ENCODE results near the gene AMDHD2. TPM values are rescaled to one million over a fixed set of nuclear protein-coding genes. Genes with fewer than 3 reads are reported as not detected.

AMDHD2 gene
- total RNA-seq, 4 donors from 2014 or later: 20.0 to 33.2 (median 26.4) TPM

DNA sequence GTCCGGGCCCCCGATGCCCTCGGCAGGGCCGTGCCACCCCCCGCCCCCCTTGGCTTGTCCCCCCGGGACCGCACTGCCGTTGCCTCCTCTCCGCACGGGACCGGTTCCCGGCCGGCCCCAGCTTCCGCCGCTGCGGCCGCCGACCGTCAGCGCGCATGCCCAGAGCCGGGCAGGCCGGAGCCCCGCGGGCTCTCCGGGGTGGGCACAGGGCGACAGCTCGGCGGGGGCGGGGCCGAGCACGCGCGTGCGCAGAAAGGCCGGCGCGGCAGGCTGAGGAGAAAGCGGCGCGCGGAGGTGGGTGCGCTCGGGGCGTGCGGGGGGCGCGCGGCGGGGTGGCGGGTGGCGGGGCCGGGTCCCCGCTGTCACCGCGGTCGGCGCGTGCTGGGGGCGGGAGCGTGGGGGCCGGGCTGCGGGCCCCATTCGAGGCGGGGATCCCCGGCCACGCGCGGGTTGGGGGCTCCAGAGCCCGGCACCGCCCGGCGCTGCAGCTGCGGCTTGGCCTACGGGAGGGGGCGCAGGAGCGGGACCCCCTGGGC lies 45.2 kb upstream of the AMDHD2 start, which contains the start of gene TBC1D24:
Gene TBC1D24, plus strand, starts transcription at position 251 of the 536 bp plus-strand sequence. CDS start 21,022 bp downstream, outside the sequence.
- WGBS: under 1% methylated on average over 17 of the region's 77 CpGs
- TF ChIP-seq, protein P1, sequence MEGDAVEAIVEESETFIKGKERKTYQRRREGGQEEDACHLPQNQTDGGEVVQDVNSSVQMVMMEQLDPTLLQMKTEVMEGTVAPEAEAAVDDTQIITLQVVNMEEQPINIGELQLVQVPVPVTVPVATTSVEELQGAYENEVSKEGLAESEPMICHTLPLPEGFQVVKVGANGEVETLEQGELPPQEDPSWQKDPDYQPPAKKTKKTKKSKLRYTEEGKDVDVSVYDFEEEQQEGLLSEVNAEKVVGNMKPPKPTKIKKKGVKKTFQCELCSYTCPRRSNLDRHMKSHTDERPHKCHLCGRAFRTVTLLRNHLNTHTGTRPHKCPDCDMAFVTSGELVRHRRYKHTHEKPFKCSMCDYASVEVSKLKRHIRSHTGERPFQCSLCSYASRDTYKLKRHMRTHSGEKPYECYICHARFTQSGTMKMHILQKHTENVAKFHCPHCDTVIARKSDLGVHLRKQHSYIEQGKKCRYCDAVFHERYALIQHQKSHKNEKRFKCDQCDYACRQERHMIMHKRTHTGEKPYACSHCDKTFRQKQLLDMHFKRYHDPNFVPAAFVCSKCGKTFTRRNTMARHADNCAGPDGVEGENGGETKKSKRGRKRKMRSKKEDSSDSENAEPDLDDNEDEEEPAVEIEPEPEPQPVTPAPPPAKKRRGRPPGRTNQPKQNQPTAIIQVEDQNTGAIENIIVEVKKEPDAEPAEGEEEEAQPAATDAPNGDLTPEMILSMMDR (IDR thresholded peaks at IDR 0.05): peak in 1 of 3 experiments; percentile 31
- peak; percentile 57 for TF ChIP-seq POLR2A (IDR thresholded peaks at IDR 0.05; ENCODE audit: low read depth)
- TF ChIP-seq EP300 (IDR thresholded peaks at IDR 0.05): no peak
- TF ChIP-seq POLR2AphosphoS5 (IDR thresholded peaks at IDR 0.05): peak; percentile 74 to 84
- Histone ChIP-seq H3K36me3 (peaks cover 0 to 4% (median 0%) of the 10 kb centered on the region in 4 donors), H3K9me3 (no peaks in the 10 kb centered on the region), H3K4me3 (peak within 1 kb of the TSS; percentile 78 to 85 (median 82)), H3K27ac (replicated peaks in 1 of 4) (peak within 1 kb of the TSS; percentile 85 to 91 (median 88)), H3K4me1 (peaks cover 32 to 63% (median 47%) of the 10 kb centered on the region in 4 donors), H3K27me3 (peaks cover 7 to 37% (median 22%) of the 10 kb centered on the region in 4 donors)
- intact Hi-C loops (cut with DNase I): loop anchor here (2.0 kb wide), 1 partner anchor 130 kb away; no protein-coding TSS in a partner anchor
- DNase-seq (ENCODE audit: extremely low spot score): no peak

- Histone ChIP-seq H3K36me3 (peaks cover 0 to 4% (median 0%) of the 10 kb centered on the region in 4 donors), H3K9me3 (no peaks in the 10 kb centered on the region), H3K4me3 (peak overlapping the region; percentile 78 to 85 (median 82)), H3K27me3 (peaks cover 7 to 30% (median 17%) of the 10 kb centered on the region in 4 donors), H3K27ac (replicated peaks in 1 of 4) (peak overlapping the region in 2 of 4 donors; percentile 87 to 91), H3K4me1 (peaks cover 32 to 55% (median 45%) of the 10 kb centered on the region in 4 donors)
- WGBS: 22% methylated on average over 26 of the region's 55 CpGs
- no peak for DNase-seq (ENCODE audit: extremely low spot score)
- TF ChIP-seq EP300 (IDR thresholded peaks at IDR 0.05): no peak
- intact Hi-C loops (cut with DNase I): loop anchor here (2.0 kb wide), 1 partner anchor 131 kb away; no protein-coding TSS in a partner anchor
These were observed 44.5 kb upstream of the AMDHD2 start for GRCh38 chr16:2475413-2476344.

- no peak overlapping the region for H3K4me3 ChIP-seq
- H3K27me3 ChIP-seq: peaks cover 4 to 23% (median 11%) of the 10 kb centered on the region in 4 donors
- H3K4me1 ChIP-seq: peaks cover 26 to 49% (median 38%) of the 10 kb centered on the region in 4 donors
- H3K9me3 ChIP-seq: no peaks in the 10 kb centered on the region
- intact Hi-C loops (cut with DNase I): no loop called here
- H3K36me3 ChIP-seq: peaks cover 0 to 4% (median 0%) of the 10 kb centered on the region in 4 donors
- no peak for DNase-seq (ENCODE audit: extremely low spot score)
- 92% methylated on average over 9 of the region's 9 CpGs for WGBS
- TF ChIP-seq POLR2A (IDR thresholded peaks at IDR 0.05; ENCODE audit: low read depth): no peak
- TF ChIP-seq EP300 (IDR thresholded peaks at IDR 0.05): no peak
- H3K27ac ChIP-seq (replicated peaks in 1 of 4): no peak overlapping the region
These were observed 43.8 kb upstream of the AMDHD2 start for GRCh38 chr16:2476345-2476720.

- no peak overlapping the region for H3K4me3 ChIP-seq
- no peak overlapping the region for H3K27ac ChIP-seq (replicated peaks in 1 of 4)
- WGBS: 94% methylated on average over 3 of the region's 3 CpGs
- H3K36me3 ChIP-seq: peaks cover 0 to 4% (median 0%) of the 10 kb centered on the region in 4 donors
- H3K27me3 ChIP-seq: peaks cover under 1 to 19% (median 7%) of the 10 kb centered on the region in 4 donors
- intact Hi-C loops (cut with DNase I): no loop called here
- peaks cover 21 to 45% (median 34%) of the 10 kb centered on the region in 4 donors for H3K4me1 ChIP-seq
- no peak for DNase-seq (ENCODE audit: extremely low spot score)
- no peaks in the 10 kb centered on the region for H3K9me3 ChIP-seq
- TF ChIP-seq POLR2AphosphoS5 (IDR thresholded peaks at IDR 0.05) (no peak), EP300 (IDR thresholded peaks at IDR 0.05) (no peak), POLR2A (IDR thresholded peaks at IDR 0.05; ENCODE audit: low read depth) (no peak)
- TF ChIP-seq, protein P1 (IDR thresholded peaks at IDR 0.05): no peak
These were observed 43.4 kb upstream of the AMDHD2 start for GRCh38 chr16:2476741-2477140.

DNA sequence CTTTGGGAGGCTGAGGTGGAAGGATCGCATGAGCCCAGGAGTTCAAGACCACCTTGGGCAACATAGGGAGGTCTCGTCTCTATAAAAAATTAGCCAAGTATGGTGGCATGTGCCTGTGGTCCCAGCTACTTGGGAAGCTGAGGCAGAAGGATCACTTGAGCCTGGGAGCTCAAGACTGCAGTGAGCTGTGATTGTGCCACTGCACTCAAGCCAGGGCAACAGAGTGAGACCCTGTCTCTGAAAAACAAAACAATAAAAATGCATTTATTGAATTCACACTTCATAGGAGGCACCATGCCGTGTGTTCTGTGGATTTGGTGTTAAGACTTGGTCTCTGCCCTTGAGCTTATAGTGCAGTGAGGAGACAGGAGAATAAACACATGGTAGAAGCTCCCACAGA lies 42.8 kb upstream of the AMDHD2 start:
- peaks cover 0 to 13% (median 3%) of the 10 kb centered on the region in 4 donors for H3K27me3 ChIP-seq
- DNase-seq (ENCODE audit: extremely low spot score): no peak
- peaks cover 16 to 44% (median 33%) of the 10 kb centered on the region in 4 donors for H3K4me1 ChIP-seq
- no peak for TF ChIP-seq POLR2AphosphoS5 (IDR thresholded peaks at IDR 0.05)
- TF ChIP-seq, protein P1 (IDR thresholded peaks at IDR 0.05): no peak
- TF ChIP-seq EP300 (IDR thresholded peaks at IDR 0.05): no peak
- no peak overlapping the region for H3K4me3 ChIP-seq
- no peaks in the 10 kb centered on the region for H3K9me3 ChIP-seq
- 95% methylated on average over 3 of the region's 3 CpGs for WGBS
- intact Hi-C loops (cut with DNase I): no loop called here
- H3K36me3 ChIP-seq: peaks cover 0 to 4% (median 0%) of the 10 kb centered on the region in 4 donors
- no peak overlapping the region for H3K27ac ChIP-seq (replicated peaks in 1 of 4)
